Mesangial cell (primary cell): Measurements from ENCODE around the gene DENND11. TPM values are rescaled to one million over a fixed set of nuclear protein-coding genes. Genes with fewer than 3 reads are reported as not detected.

ENCODE experiments used
- total RNA-seq: library from RNA; depleted of rRNA; stranded (reverse); fragments of >200 nt; gene quantifications from 2 replicates; pipeline ENCODE4 v1.2.3, GENCODE V29; 2015

DENND11 gene, protein sequence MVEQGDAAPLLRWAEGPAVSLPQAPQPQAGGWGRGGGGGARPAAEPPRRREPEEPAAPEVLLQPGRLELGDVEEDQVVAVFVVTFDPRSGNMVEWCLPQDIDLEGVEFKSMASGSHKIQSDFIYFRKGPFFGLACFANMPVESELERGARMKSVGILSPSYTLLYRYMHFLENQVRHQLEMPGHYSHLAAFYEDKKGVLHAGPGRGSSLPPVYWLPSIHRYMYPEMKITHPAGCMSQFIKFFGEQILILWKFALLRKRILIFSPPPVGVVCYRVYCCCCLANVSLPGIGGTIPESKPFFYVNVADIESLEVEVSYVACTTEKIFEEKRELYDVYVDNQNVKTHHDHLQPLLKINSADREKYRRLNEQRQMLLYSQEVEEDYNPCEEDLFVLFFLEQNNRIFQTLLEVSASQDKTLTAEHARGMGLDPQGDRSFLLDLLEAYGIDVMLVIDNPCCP
- 5.4 and 6.5 TPM in 2 replicates for total RNA-seq

DNA sequence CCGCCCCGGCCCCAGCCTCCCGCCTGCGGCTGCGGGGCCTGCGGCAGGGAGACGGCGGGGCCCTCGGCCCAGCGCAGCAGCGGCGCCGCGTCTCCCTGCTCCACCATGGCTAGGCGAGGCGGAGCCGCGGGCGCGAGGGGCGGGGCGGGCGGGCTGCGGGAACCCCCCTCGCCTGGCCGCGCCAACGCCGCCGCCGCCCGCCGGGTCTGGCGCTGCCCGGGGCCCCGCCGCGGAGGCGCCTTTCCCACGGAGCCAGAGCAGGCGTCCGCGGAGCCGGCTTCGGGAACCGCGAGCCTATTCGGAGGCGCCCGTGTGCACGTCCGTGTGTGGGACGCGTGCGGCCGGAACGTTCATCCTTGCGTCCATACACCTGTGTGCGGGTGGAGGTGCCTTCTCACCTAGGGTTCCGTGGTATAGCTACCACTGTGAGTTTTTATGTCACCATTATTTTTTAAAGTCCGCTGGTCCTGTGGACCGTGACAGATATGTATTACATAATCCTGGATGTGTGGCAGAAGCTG, at the start of gene DENND11:
TSS of gene DENND11 (minus strand) at position 120 of the 521 bp plus-strand sequence. CDS start at position 107, 13 bp downstream.

DNA sequence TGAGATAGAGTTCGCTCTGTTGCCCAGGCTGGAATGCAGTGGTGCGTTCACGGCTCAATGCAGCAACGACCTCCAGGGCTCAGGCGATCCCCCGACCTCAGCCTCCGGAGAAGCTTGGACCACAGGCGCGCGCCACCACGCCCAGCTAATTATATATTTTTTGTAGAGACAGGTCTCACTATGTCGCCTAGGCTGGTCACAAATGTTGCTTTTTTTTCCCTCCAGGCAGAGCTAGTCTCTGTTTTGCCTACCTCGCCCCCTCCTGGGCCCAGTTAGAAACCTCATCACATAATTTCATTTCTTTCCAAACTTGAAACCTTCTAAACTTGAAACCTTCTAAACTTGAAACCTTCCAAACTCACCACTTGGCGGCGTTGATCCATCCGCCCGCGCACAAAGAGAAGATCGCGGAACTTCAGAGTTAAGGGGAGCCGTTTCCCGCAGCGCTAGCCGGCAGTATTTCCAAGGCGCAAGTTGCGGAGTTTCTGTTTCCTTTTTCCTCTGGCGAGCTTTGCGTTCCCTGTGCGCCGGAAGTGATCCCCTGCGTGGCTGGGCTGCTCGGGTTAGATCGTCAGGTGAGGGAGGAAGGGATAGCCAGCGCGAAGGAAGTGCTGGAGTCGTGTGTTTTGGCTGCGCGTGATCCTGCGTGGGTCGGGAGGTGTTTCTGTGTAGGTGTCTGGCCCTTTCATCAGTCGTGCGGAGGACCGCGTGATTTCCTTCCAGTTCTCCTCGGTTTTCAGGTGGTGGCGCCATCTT, 36.0 kb upstream of the DENND11 start, which contains the start of gene SSBP1:
TSS of gene SSBP1 (plus strand) at position 523 of the 756 bp plus-strand sequence. CDS start 809 bp downstream, outside the sequence.

DNA sequence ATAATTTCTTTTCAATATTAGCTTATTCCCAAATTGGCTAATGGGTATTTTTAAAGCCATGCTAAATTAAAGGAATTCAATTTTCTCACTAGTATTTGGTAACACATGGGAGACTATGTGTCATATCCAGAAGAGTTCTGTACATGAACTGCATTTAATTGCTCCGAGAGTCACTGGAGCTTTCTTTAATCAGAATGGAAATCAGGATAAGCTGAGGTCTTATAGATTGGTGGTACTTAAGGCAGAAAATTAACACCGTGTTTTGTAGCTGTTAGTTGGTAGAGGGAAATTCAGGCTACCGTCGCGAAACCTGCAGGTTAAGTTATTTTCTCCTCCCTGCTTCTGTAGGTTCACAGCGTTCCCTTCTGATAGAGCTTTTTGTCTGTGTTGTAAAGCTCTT, 6.4 kb upstream of the DENND11 start, which contains the start of gene WEE2:
TSS of gene WEE2 (plus strand) at position 3 of the 400 bp plus-strand sequence. CDS start 406 bp downstream, outside the sequence.

Other genes with a start within 250 kb of the DENND11 start
- gene AGK, start 150.8 kb downstream of the DENND11 start, total RNA-seq: 21.0 and 31.8 TPM in 2 replicates
- not detected in 2 replicates for gene WEE2, start 6.2 kb upstream of the DENND11 start, total RNA-seq
- 98.1 and 140 TPM in 2 replicates for gene SSBP1, start 36.2 kb upstream of the DENND11 start, total RNA-seq
- 0.25 TPM in 1 of 2 replicates, not detected in the other for gene TAS2R3, start 61.9 kb upstream of the DENND11 start, total RNA-seq
- 0.25 TPM in 1 of 2 replicates, not detected in the other for gene TAS2R4, start 74.5 kb upstream of the DENND11 start, total RNA-seq
- gene TAS2R5, start 88.1 kb upstream of the DENND11 start, total RNA-seq: 1.1 TPM in 1 of 2 replicates, not detected in the other
- gene PRSS37, start 139.3 kb upstream of the DENND11 start, total RNA-seq: not detected in 2 replicates
- gene OR9A4, start 214.2 kb upstream of the DENND11 start, total RNA-seq: not detected in 2 replicates
- gene CLEC5A, start 244.8 kb upstream of the DENND11 start, total RNA-seq: not detected in 2 replicates